ENCODE data around the gene FAXDC2. TPM values are rescaled to one million over a fixed set of nuclear protein-coding genes. Genes with fewer than 3 reads are reported as not detected.

Gene FAXDC2
- total and polyA plus RNA-seq, 2 of the 13 experiments (the other 11 are each of a cell fraction or from before 2014, with no cell fraction given): 4.7 to 58.8 TPM

DNA sequence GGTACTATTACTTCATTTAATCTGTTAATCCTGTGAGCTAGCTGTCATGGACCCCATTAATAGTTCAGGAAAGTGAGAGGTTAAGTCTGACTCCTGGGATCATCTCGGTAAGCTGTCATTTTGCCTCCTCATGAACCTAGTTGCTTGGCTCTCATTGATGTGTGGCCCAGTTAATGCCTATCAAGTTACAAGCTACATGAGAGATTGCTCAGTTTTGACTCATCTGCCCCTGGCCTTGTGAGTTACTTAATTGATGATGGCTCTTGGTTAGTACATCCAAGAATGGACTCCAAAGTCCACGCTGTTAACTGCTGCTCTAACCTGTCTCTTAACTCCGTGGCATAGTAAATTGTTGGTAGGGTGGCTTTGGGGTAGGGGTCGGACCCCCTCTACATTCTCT is 71.3 kb downstream of the FAXDC2 start (continued):
- TF ChIP-seq ARNT (IDR thresholded peaks at IDR 0.05) (no peak), ZNF724P (CRISPR knock-in tag; IDR thresholded peaks at IDR 0.05; ENCODE audit: borderline replicate concordance) (no peak), PITX1 (CRISPR knock-in tag; IDR thresholded peaks at IDR 0.05) (no peak), SOX13 (IDR thresholded peaks at IDR 0.05) (no peak), SOX13 (CRISPR knock-in tag; conservative IDR thresholded peaks at IDR 0.05 in 1 of 2, IDR thresholded peaks at IDR 0.05 in 1 of 2) (peak in 1 of 2 experiments; percentile 11; a peak in 1 of 4 replicates), NPAS2 (CRISPR knock-in tag; IDR thresholded peaks at IDR 0.05; ENCODE audit: borderline replicate concordance) (no peak), YEATS2 (CRISPR knock-in tag; IDR thresholded peaks at IDR 0.05; ENCODE audit: borderline replicate concordance) (no peak), HES4 (CRISPR knock-in tag; IDR thresholded peaks at IDR 0.05; ENCODE audit: borderline replicate concordance) (no peak), XBP1 (CRISPR knock-in tag; IDR thresholded peaks at IDR 0.05) (no peak), HNRNPL (IDR thresholded peaks at IDR 0.05; ENCODE audit: low read depth, low read length) (no peak), HNRNPH1 (optimal IDR thresholded peaks at IDR 0.05; ENCODE audit: low read depth, low read length) (no peak), ZNF205 (CRISPR knock-in tag; IDR thresholded peaks at IDR 0.05) (no peak), ELF3 (CRISPR knock-in tag; IDR thresholded peaks at IDR 0.05) (no peak), HIVEP1 (CRISPR knock-in tag; IDR thresholded peaks at IDR 0.05) (no peak), ZNF644 (CRISPR knock-in tag; IDR thresholded peaks at IDR 0.05; ENCODE audit: low read depth) (peak; percentile 54; the same call in 1 of the 2 replicates), HMG20A (CRISPR knock-in tag; IDR thresholded peaks at IDR 0.05; ENCODE audit: borderline replicate concordance) (peak; percentile 23; the same call in 1 of the 2 replicates), TOE1 (CRISPR knock-in tag; IDR thresholded peaks at IDR 0.05) (no peak), SETDB1 (CRISPR knock-in tag; IDR thresholded peaks at IDR 0.05; ENCODE audit: borderline replicate concordance) (no peak), ZFYVE20 (CRISPR knock-in tag; IDR thresholded peaks at IDR 0.05; ENCODE audit: borderline replicate concordance, low read depth) (no peak), ZKSCAN5 (CRISPR knock-in tag; IDR thresholded peaks at IDR 0.05) (no peak)
- TF ChIP-seq, protein P1, sequence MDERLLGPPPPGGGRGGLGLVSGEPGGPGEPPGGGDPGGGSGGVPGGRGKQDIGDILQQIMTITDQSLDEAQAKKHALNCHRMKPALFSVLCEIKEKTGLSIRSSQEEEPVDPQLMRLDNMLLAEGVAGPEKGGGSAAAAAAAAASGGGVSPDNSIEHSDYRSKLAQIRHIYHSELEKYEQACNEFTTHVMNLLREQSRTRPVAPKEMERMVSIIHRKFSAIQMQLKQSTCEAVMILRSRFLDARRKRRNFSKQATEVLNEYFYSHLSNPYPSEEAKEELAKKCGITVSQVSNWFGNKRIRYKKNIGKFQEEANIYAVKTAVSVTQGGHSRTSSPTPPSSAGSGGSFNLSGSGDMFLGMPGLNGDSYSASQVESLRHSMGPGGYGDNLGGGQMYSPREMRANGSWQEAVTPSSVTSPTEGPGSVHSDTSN (CRISPR knock-in tag; IDR thresholded peaks at IDR 0.05): no peak
- TF ChIP-seq, protein P2, sequence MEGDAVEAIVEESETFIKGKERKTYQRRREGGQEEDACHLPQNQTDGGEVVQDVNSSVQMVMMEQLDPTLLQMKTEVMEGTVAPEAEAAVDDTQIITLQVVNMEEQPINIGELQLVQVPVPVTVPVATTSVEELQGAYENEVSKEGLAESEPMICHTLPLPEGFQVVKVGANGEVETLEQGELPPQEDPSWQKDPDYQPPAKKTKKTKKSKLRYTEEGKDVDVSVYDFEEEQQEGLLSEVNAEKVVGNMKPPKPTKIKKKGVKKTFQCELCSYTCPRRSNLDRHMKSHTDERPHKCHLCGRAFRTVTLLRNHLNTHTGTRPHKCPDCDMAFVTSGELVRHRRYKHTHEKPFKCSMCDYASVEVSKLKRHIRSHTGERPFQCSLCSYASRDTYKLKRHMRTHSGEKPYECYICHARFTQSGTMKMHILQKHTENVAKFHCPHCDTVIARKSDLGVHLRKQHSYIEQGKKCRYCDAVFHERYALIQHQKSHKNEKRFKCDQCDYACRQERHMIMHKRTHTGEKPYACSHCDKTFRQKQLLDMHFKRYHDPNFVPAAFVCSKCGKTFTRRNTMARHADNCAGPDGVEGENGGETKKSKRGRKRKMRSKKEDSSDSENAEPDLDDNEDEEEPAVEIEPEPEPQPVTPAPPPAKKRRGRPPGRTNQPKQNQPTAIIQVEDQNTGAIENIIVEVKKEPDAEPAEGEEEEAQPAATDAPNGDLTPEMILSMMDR (CRISPR knock-in tag; IDR thresholded peaks at IDR 0.05): no peak
- TF ChIP-seq, protein P3, sequence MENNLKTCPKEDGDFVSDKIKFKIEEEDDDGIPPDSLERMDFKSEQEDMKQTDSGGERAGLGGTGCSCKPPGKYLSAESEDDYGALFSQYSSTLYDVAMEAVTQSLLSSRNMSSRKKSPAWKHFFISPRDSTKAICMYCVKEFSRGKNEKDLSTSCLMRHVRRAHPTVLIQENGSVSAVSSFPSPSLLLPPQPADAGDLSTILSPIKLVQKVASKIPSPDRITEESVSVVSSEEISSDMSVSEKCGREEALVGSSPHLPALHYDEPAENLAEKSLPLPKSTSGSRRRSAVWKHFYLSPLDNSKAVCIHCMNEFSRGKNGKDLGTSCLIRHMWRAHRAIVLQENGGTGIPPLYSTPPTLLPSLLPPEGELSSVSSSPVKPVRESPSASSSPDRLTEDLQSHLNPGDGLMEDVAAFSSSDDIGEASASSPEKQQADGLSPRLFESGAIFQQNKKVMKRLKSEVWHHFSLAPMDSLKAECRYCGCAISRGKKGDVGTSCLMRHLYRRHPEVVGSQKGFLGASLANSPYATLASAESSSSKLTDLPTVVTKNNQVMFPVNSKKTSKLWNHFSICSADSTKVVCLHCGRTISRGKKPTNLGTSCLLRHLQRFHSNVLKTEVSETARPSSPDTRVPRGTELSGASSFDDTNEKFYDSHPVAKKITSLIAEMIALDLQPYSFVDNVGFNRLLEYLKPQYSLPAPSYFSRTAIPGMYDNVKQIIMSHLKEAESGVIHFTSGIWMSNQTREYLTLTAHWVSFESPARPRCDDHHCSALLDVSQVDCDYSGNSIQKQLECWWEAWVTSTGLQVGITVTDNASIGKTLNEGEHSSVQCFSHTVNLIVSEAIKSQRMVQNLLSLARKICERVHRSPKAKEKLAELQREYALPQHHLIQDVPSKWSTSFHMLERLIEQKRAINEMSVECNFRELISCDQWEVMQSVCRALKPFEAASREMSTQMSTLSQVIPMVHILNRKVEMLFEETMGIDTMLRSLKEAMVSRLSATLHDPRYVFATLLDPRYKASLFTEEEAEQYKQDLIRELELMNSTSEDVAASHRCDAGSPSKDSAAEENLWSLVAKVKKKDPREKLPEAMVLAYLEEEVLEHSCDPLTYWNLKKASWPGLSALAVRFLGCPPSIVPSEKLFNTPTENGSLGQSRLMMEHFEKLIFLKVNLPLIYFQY (CRISPR knock-in tag; IDR thresholded peaks at IDR 0.05; ENCODE audit: borderline replicate concordance): no peak

Data from HepG2 (cell line).